WTC11 (cell line): ENCODE results near the gene ACSBG1.

Experiments
- CREB1 ChIP-seq: sonication (generic); formaldehyde crosslinking; IDR thresholded peaks from 2 replicates; pipeline ENCODE4 v1.8.0; 2023; ENCODE audit warnings: mild to moderate bottlenecking, missing genetic modification reagents
- ESRRA ChIP-seq: sonication (generic); formaldehyde crosslinking; IDR thresholded peaks from 2 replicates; pipeline ENCODE4 v1.8.1; 2022; ENCODE audit warnings: mild to moderate bottlenecking, missing genetic modification reagents, borderline replicate concordance
- NFYB ChIP-seq: sonication (generic); formaldehyde crosslinking; conservative IDR thresholded peaks from 2 replicates; pipeline ENCODE4 v1.8.0; 2022; ENCODE audit warnings: low read depth, missing genetic modification reagents
- TCF7 ChIP-seq: sonication (generic); formaldehyde crosslinking; IDR thresholded peaks from 2 replicates; pipeline ENCODE4 v1.8.0; 2022; ENCODE audit warnings: mild to moderate bottlenecking, low read depth, missing genetic modification reagents, moderate library complexity
- ZNF219 ChIP-seq: sonication (generic); formaldehyde crosslinking; IDR thresholded peaks from 2 replicates; pipeline ENCODE4 v1.8.0; 2023; ENCODE audit warnings: missing genetic modification reagents, mild to moderate bottlenecking, borderline replicate concordance
- TF ChIP-seq, protein P1 (sequence below): fragments of 200-600 bp; IDR thresholded peaks from 2 replicates; pipeline ENCODE4 v1.8.0; 2022; ENCODE audit warnings: antibody characterized with exemption
- TF ChIP-seq, protein P2 (sequence below): sonication (generic); formaldehyde crosslinking; IDR thresholded peaks from 2 replicates; pipeline ENCODE4 v1.8.1; 2022; ENCODE audit warnings: mild to moderate bottlenecking, missing genetic modification reagents, moderate library complexity, borderline replicate concordance
- TF ChIP-seq, protein P3 (sequence below): sonication (generic); formaldehyde crosslinking; IDR thresholded peaks from 2 replicates; pipeline ENCODE4 v1.8.0; 2022; ENCODE audit warnings: mild to moderate bottlenecking, missing genetic modification reagents
- TF ChIP-seq, protein P4 (sequence below): sonication (generic); formaldehyde crosslinking; IDR thresholded peaks from 2 replicates; pipeline ENCODE4 v1.8.1; 2022; ENCODE audit warnings: low read depth, mild to moderate bottlenecking, moderate library complexity, missing genetic modification reagents, borderline replicate concordance
- TF ChIP-seq, protein P5 (sequence below): sonication (generic); formaldehyde crosslinking; conservative IDR thresholded peaks from 2 replicates; pipeline ENCODE4 v1.8.1; 2023; ENCODE audit warnings: mild to moderate bottlenecking, low read depth, missing genetic modification reagents, moderate library complexity

DNA sequence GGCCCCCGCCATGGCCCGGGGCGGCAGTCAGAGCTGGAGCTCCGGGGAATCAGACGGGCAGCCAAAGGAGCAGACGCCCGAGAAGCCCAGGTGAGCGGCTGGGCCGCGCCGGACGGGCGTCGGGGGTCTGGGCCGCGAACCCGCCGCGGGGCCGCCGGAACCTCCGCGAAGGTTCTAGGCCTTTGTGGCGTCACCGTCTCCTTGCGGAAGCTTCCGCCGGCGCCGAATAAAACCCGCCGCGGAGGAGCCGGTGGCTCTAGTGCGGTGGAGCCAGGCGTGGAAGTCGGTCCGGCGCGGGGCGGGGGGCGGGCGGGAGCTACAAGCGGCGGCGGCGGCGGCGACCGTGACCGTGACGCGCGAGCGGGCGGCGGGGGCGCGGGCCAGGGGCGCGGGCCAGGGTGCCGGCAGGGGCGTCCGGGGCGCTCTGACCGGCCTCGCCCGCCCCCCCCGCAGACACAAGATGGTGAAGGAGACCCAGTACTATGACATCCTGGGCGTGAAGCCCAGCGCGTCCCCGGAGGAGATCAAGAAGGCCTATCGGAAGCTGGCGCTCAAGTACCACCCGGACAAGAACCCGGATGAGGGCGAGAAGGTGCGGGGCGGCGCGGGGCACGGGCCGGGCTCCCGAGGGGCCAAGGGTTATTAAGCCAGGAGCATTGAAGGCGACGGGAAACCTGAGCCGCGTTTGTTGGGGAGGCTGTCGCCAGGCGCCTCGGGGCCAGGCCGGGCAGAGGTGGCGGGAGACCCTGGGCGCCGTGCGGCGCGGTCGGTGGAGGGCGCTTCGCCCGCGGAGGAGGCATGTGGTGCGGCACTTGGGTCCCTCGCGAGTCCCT, 30.2 kb upstream of the ACSBG1 start, which contains the start of gene DNAJA4:
- TF ChIP-seq, protein P1, sequence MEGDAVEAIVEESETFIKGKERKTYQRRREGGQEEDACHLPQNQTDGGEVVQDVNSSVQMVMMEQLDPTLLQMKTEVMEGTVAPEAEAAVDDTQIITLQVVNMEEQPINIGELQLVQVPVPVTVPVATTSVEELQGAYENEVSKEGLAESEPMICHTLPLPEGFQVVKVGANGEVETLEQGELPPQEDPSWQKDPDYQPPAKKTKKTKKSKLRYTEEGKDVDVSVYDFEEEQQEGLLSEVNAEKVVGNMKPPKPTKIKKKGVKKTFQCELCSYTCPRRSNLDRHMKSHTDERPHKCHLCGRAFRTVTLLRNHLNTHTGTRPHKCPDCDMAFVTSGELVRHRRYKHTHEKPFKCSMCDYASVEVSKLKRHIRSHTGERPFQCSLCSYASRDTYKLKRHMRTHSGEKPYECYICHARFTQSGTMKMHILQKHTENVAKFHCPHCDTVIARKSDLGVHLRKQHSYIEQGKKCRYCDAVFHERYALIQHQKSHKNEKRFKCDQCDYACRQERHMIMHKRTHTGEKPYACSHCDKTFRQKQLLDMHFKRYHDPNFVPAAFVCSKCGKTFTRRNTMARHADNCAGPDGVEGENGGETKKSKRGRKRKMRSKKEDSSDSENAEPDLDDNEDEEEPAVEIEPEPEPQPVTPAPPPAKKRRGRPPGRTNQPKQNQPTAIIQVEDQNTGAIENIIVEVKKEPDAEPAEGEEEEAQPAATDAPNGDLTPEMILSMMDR: no peak
- TF ChIP-seq, protein P2, sequence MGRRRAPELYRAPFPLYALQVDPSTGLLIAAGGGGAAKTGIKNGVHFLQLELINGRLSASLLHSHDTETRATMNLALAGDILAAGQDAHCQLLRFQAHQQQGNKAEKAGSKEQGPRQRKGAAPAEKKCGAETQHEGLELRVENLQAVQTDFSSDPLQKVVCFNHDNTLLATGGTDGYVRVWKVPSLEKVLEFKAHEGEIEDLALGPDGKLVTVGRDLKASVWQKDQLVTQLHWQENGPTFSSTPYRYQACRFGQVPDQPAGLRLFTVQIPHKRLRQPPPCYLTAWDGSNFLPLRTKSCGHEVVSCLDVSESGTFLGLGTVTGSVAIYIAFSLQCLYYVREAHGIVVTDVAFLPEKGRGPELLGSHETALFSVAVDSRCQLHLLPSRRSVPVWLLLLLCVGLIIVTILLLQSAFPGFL (CRISPR knock-in tag): no peak
- TF ChIP-seq CREB1 (CRISPR knock-in tag) (no peak), ESRRA (CRISPR knock-in tag) (no peak), TCF7 (CRISPR knock-in tag) (no peak), NFYB (CRISPR knock-in tag) (no peak), ZNF219 (CRISPR knock-in tag) (no peak)
- TF ChIP-seq, protein P3, sequence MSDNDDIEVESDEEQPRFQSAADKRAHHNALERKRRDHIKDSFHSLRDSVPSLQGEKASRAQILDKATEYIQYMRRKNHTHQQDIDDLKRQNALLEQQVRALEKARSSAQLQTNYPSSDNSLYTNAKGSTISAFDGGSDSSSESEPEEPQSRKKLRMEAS (CRISPR knock-in tag): peak; percentile 84
- TF ChIP-seq, protein P4, sequence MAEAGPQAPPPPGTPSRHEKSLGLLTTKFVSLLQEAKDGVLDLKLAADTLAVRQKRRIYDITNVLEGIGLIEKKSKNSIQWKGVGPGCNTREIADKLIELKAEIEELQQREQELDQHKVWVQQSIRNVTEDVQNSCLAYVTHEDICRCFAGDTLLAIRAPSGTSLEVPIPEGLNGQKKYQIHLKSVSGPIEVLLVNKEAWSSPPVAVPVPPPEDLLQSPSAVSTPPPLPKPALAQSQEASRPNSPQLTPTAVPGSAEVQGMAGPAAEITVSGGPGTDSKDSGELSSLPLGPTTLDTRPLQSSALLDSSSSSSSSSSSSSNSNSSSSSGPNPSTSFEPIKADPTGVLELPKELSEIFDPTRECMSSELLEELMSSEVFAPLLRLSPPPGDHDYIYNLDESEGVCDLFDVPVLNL (CRISPR knock-in tag): no peak
- TF ChIP-seq, protein P5, sequence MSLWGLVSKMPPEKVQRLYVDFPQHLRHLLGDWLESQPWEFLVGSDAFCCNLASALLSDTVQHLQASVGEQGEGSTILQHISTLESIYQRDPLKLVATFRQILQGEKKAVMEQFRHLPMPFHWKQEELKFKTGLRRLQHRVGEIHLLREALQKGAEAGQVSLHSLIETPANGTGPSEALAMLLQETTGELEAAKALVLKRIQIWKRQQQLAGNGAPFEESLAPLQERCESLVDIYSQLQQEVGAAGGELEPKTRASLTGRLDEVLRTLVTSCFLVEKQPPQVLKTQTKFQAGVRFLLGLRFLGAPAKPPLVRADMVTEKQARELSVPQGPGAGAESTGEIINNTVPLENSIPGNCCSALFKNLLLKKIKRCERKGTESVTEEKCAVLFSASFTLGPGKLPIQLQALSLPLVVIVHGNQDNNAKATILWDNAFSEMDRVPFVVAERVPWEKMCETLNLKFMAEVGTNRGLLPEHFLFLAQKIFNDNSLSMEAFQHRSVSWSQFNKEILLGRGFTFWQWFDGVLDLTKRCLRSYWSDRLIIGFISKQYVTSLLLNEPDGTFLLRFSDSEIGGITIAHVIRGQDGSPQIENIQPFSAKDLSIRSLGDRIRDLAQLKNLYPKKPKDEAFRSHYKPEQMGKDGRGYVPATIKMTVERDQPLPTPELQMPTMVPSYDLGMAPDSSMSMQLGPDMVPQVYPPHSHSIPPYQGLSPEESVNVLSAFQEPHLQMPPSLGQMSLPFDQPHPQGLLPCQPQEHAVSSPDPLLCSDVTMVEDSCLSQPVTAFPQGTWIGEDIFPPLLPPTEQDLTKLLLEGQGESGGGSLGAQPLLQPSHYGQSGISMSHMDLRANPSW (CRISPR knock-in tag): no peak
